ENCODE results near the gene B4GALNT3.

GRCh38 chr12:579420-580110, 119.8 kb downstream of the B4GALNT3 start:
- TF ChIP-seq POLR2A (IDR thresholded peaks at IDR 0.05), result no peak
- no peak for TF ChIP-seq CTCF (IDR thresholded peaks at IDR 0.05)

Data from tibial nerve (tissue), 3 donors.